Stimulated activated CD4-positive, alpha-beta T cell treated with anti-CD3 and anti-CD28 coated beads, Interleukin-15, amount 100 ng/mL, for 48 hours (primary cell): ENCODE data around the gene CLASP1.

Experiments
- DNase-seq, 2 donors: peaks; one replicate each; pipeline ENCODE4 v3.0.0-alpha.2; 2020; ENCODE audit warnings: low read depth in 2 of 2

The CLASP1 gene

DNA sequence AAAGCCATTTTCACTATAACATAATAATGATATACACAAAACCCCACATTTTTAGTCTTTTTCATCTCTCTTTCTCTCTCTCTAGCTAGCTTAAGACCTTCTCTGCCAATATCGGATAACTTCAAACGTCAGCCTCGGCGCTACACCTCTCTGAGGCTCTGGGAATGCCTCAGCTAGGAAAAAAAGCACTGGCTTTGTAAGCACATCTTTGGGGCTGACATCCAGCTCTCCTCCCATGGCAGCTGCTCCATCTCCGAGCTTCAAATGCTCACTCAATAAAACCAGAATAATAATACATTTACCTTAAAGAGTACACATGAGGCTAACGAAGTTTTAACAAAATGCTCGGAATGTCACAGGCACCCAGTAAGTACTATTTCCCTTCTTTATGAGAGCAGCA, 107.8 kb downstream of the CLASP1 start:
- DNase-seq, result no peak

- no peak for DNase-seq
Measured at GRCh38 chr2:121539750-121540469, 109.4 kb downstream of the CLASP1 start.

DNA sequence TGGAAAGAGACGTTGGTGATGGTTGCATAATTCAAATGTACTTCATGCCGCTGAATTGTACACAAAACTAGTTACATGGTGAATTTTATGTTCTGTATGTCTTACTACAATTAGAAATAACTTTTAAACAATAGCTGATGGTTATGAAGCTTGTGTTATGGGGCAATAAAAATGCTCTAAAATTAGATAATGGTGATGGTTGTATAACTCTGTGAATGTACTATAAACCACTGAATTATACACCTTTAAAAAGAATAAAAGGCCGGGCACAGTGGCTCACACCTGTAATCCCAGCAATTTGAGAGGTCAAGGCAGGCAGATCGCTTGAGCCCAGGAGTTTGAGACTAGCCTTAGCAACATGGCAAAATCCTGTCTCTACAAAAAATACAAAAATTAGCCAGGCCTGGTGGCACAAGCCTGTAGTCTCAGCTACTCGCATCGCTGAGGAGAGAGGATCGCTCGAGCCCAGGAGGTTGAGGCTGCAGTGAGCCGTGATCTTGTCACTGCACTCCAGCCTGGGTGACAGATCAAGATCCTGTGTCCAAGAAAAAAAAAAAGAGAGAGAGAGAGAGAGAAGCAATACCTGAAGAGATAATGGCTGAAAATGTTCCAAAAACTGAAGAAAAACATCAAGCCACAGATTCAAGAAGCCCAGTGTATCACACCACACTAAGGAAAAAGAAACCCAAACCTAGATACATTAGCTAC, 112.3 kb downstream of the CLASP1 start:
- DNase-seq, result no peak

GRCh38 chr2:121536347-121536746, 112.9 kb downstream of the CLASP1 start:
- DNase-seq, result no peak

- no peak for DNase-seq
Measured at GRCh38 chr2:121534007-121534406, 115.3 kb downstream of the CLASP1 start.

- DNase-seq, result no peak
Measured at GRCh38 chr2:121532894-121533293, 116.4 kb downstream of the CLASP1 start.

GRCh38 chr2:121532347-121532766, 116.9 kb downstream of the CLASP1 start:
- DNase-seq, result no peak

DNA sequence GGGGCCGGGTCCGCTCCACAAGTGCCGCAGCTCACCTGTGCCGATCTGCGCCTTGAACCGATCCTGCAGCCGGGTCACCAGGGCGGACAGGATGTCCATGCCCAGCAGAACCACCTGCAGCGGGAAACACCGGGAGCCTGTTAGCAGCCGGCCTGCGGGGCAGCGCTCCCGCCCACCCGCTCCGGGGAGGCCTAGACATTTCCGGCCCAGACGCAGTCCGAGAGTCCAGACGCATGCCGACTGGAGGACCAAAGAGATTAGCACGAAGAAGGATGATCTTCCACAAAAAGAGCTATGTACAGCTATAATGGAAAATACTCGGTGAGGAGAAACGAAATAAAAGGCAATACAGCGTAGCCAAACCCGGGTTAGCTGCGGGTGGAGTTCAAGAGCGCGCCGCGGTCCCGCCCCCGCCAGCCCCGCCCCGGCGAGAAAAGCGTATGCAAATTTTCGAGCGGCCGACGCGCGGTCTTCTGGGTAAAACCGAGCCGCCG, 119.0 kb downstream of the CLASP1 start:
- peak; percentile 74 to 75 for DNase-seq

GRCh38 chr2:121529439-121530211, 119.6 kb downstream of the CLASP1 start:
- peak in 1 of 2 donors; percentile 21 for DNase-seq

DNA sequence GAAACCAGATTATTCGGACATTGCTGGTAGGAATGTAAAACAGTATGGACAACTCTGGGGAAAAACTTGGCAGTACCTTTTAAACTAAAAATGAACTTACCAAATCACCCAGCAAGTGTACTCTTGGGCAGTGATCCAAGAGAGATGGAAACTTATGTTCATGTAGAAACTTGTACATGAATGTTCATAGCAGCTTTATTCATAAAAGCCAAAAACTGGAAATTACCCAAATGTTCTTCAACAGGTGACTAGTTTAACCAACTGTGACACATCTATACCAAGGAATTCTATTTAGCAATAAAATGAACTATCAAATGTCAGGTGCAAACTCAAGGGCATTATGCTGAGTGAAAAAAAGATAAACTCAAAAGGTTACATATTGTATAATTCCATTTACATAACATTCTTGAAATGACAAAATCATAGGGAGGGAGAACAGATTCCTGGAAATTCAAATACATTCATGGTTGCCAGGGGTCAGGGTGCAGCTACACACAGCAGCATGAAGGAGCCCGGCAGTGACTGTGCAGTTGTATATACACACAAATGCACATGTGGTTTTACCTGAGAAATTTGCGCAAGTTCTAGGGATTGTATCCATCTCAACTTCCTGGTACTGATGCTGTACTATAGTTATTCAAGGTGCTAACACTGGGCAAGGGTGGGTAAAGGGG, 122.1 kb downstream of the CLASP1 start:
- DNase-seq, result peak; percentile 54 to 62

GRCh38 chr2:121524685-121525425, 124.4 kb downstream of the CLASP1 start:
- DNase-seq, result no peak

DNA sequence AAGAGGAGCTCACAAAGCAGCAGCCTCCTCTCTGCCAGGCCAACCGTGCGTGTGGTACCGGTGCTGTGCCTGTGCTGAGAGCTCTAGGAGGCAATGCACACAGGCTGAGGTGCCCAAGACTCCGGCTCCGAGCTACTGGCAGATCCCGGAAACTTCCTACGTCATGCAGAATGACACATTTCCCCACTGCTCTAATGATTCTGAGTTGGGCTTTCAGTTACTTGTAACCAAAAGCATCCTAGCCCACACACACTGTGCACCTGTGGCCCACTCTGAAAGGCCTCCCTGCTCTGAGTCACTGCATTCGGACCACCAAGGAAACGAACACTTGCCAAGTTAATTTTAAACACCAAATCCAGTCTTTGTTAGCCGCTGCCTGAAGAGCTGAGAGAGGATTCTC, 127.9 kb downstream of the CLASP1 start:
- DNase-seq, result no peak

- DNase-seq, result no peak
Measured at GRCh38 chr2:121520641-121520994, 128.6 kb downstream of the CLASP1 start.

DNA sequence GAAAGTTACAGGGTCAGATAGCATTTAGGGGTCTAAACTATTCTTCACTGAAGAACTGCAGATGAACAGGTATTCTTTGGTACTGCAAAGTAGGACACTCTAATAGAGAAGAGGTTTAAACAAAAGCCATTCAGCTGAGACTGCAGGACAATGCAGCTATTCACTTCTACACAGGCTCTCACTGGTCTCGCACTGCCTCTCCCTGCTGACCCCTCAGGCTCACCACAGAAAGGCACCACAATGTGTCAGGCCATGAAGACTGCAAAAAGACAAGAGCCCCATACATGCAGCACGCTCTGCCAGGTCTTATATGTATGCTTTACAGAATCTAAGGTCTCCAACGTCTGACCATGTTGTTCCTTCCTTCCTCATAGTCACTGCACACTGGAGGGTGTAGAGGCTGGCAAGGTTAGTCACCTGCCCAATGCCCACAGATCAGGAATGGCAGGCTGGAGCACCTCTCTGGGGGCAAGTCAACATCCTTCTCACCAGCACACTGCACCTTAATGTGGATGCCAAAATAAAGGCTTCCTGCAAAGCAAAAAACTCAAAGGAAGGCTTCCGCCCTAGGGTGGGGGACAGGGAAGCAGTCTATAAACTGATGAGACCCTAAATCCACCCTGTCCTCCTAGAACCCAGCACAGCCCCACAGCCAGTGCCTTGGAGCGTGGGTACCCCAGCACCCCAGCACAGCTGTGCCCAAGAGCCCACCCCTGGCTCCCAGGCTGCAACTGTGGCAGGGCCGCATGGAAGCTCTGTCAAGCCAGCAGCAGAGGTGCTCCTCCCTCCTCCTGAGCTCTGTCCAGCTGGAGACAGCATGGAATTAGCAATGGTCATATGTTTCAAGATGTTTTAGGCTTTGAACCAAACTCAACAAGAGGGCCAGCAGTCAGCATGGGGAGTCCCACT, 129.3 kb downstream of the CLASP1 start:
- DNase-seq, result no peak

DNA sequence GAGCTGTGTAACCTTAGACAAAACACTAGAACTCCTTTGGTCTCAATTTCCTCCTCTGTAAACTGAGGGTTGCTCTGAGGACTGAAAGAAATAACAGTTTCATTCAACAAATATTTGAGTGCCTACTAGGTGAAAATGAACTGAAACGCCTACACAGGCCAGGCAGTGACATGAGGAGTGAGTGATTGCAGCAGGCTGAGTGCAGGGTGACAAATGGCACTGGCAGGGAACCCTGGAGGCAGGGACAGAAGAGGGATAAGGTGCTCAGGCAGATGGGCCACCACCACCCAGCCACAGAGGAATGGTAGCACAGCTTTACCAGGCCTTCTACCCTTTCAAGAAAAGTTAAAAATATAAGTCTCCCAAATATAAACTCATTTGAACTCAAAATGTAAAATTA, 130.1 kb downstream of the CLASP1 start:
- DNase-seq, result no peak

DNA sequence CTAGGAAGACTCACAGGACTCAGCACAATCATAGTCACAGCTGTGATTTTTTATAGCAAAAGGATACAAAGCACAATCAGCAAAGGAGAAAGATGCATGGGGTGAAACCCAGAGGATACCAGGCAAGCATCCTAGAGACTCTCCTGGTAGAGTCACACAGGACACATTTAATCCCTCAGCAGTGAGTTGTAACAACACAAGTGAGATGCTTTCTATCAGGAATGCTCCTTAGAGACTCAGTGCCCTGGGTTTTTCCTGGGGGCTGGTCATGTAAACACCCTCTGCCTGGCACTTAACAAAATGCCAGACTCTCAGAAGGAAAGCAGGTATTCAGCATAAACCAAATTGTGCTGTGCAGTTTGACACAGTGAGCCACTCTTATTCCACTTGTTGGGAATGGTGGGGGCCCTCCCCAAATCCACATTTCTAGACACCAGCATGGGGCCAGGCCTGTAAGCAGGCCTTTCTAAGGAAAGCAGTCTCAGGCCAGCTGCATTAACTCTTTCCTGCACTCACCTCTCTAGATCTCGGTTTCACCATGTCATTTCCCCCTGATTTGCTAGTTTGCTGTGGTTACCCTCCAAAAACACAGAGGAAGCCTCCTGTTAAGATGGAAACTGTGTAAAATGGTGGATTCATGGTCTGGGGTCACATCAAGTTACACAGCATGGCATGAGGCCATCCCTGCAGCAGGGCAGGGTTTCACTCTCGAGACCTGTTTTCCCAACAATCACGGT, 135.5 kb downstream of the CLASP1 start:
- DNase-seq, result no peak

- DNase-seq, result no peak
Measured at GRCh38 chr2:121510857-121511256, 138.4 kb downstream of the CLASP1 start.

DNA sequence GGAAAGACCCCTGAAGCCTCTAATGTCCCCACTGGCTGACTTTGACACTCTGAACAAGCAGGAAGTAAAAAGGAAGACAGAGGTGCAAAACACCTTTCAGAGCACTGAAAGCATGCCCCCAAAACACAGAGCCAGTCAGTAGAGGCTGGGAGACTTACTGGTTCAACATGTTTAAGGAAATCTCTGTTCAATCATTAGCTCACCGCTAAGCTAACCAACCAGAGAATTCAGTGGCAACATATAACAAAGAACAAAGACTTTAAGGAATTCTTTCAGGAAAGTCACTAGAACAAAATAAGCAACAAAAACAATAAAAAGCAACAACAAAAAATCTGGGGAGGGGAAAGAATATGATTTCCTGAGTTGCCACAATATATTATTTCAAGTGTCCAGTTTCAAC, 142.6 kb downstream of the CLASP1 start:
- DNase-seq, result no peak

DNA sequence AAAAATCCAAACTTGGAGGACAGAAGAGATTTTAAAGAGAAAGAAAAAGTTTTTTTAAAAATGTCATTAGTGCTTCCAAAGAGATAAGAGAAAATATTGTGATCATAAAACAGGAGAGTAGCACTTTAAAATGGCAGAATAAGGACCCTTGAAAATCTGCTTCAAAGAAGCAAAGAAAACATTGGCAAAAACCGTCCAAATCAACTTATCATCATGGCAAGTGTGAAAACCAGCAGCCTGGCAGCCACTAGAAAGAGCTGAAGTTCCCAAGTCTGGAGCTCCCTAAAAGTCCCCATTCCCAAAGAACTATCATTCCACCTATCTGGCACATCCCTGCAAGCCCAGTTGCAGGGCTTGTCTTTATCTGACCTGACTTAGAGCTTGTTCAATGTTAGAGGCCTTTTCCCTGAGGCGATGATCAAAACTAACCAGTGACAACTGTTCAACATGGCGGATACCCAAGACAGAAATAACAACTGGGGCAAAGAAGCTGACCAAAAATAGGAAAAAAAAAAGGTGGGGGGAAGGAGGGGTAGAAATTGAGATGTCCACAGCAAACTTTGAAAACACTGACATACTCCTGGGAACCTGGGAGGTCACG, 143.2 kb downstream of the CLASP1 start:
- DNase-seq, result no peak
